Ishikawa (cell line): Measurements from ENCODE around the gene KIF3C.

ENCODE experiments used
- CEBPB ChIP-seq: IDR thresholded peaks from 2 replicates; pipeline ENCODE4 v1.6.1; 2012
- CREB1 ChIP-seq: IDR thresholded peaks from 2 replicates; pipeline ENCODE4 v1.6.1; 2012; ENCODE audit warnings: low read depth
- EGR1 ChIP-seq: IDR thresholded peaks from 2 replicates; pipeline ENCODE4 v1.6.1; 2012
- EP300 ChIP-seq: IDR thresholded peaks from 2 replicates; pipeline ENCODE4 v1.6.1; 2012; ENCODE audit warnings: borderline replicate concordance
- FOXM1 ChIP-seq: IDR thresholded peaks from 2 replicates; pipeline ENCODE4 v1.6.1; 2012; ENCODE audit warnings: low read depth, borderline replicate concordance
- MAX ChIP-seq: IDR thresholded peaks from 2 replicates; pipeline ENCODE4 v1.6.1; 2012
- NFIC ChIP-seq: IDR thresholded peaks from 2 replicates; pipeline ENCODE4 v1.6.1; 2012
- RAD21 ChIP-seq: IDR thresholded peaks from 2 replicates; pipeline ENCODE4 v1.6.1; 2012; ENCODE audit warnings: low read depth
- REST ChIP-seq: IDR thresholded peaks from 2 replicates; pipeline ENCODE4 v1.6.1; 2012; ENCODE audit warnings: low read depth, mild to moderate bottlenecking
- TAF1 ChIP-seq: IDR thresholded peaks from 2 replicates; pipeline ENCODE4 v1.6.1; 2012; ENCODE audit warnings: low read depth, mild to moderate bottlenecking
- TCF12 ChIP-seq: IDR thresholded peaks from 2 replicates; pipeline ENCODE4 v1.6.1; 2012; ENCODE audit warnings: low read depth
- TEAD4 ChIP-seq: IDR thresholded peaks from 2 replicates; pipeline ENCODE4 v1.6.1; 2012
- USF1 ChIP-seq: IDR thresholded peaks from 2 replicates; pipeline ENCODE4 v1.6.1; 2012
- YY1 ChIP-seq: IDR thresholded peaks from 2 replicates; pipeline ENCODE4 v1.6.1; 2012; ENCODE audit warnings: low read depth
- ZBTB7A ChIP-seq: IDR thresholded peaks from 2 replicates; pipeline ENCODE4 v1.6.1; 2012; ENCODE audit warnings: low read depth

Gene KIF3C

GRCh38 chr2:25982273-25982967 lies at the start of gene KIF3C:
Gene KIF3C (minus strand): TSS chr2:25982497. CDS start chr2:25981917, 580 bp downstream.
- TF ChIP-seq FOXM1 (no peak), ZBTB7A (0 out of 2 replicates have a peak, but pooled peaks have one; percentile 18), YY1 (peak; percentile 49; the same call in 1 of the 2 replicates), NFIC (no peak), MAX (0 out of 2 replicates have a peak, but pooled peaks have one; percentile 20), TAF1 (peak; percentile 46; the same call in 1 of the 2 replicates), USF1 (no peak)

- no peak for TF ChIP-seq CREB1
These were observed 43.2 kb upstream of the KIF3C start for GRCh38 chr2:26025509-26025908.

- TF ChIP-seq TCF12 (no peak), EGR1 (no peak), NFIC (no peak), TEAD4 (no peak), RAD21 (no peak), MAX (no peak), EP300 (no peak), FOXM1 (no peak), YY1 (no peak), CREB1 (no peak), CEBPB (no peak), ZBTB7A (no peak)
These were observed 42.0 kb upstream of the KIF3C start for GRCh38 chr2:26024260-26024659.

GRCh38 chr2:26020231-26020640 lies 37.9 kb upstream of the KIF3C start:
- TF ChIP-seq FOXM1 (no peak), TEAD4 (no peak), YY1 (no peak), MAX (no peak), EP300 (no peak), TCF12 (no peak), TAF1 (no peak), NFIC (no peak), RAD21 (no peak), CEBPB (no peak), ZBTB7A (no peak), CREB1 (no peak), USF1 (no peak), EGR1 (no peak)

DNA sequence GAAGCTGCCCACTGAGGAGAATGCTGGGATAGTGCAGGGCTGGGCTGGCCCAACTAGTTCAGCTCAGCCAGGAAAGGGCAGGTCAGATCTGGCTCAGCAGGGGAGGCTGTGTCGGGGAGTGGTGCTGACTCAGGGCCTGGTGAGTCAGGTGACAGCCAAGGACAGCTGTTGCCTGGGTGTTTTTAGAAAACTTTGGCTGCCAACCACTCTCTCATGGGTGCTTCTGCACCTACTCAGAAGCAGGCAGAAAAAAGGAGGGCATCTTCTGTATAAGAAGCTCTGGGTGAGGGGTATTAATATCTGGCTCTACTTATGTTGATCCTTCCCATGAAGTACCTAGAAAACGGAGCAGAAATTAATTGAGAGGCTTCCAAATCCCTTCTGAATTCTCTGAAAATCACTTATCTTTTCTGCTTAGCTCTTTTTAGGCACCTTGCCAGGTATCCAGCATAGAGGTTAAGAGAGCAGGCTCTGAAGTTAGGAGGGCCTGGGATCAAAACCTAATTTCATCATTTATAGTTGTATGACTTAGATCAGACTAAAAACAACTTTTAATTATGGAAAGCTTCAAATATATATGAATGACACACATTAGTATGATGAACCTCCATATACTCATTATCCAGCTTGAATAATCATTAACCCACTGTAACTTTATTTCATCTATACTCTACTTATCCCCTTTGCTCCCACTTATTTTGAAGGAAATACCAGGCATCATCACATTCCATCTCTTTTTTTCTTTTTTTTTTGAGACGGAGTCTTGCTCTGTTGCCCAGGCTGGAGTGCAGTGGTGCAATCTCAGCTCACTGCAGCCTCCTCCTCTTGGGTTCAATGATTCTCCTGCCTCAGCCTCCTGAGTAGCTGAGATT lies 36.1 kb upstream of the KIF3C start:
- no peak for TF ChIP-seq MAX
- peak; percentile 72 for TF ChIP-seq NFIC
- peak; percentile 90 for TF ChIP-seq USF1
- peak; percentile 75 for TF ChIP-seq TCF12
- peak; percentile 38; the same call in 1 of the 2 replicates for TF ChIP-seq TEAD4
- TF ChIP-seq FOXM1: no peak
- TF ChIP-seq EP300: peak; percentile 55

DNA sequence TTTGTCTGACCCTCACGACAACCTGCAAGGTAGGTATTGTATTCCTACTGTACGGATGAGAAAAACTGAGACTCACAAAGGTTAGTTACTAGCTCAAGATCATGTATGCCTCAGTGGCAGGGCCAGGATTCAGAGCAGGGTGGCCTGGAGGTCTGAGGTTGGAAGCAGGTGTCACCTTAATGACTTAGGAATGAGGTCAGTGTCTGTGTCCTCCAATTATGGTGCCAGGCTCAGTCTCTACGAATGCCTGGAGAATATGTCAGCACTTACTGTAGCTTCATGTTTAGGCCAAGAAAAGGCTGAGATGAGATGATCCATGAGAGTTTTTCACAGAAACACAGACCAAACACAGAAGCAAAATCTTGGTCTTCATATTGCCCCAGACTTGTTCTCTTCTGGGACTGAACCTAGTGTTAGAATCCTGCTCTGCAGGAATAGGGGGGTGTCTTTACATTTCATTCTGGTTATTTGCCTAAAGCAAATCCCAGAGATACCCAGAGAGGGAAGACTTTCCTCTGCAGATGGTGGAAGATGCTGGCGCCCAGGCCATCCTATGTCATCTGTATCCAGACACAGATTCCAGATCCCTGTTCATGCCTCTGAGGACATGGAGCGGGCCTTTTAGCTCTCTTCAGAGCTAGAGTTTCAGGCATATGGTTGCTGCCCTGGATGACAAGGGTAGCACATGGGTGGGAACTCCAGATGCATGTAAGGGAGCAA lies 35.3 kb upstream of the KIF3C start:
- no peak for TF ChIP-seq CREB1
- no peak for TF ChIP-seq EGR1
- no peak for TF ChIP-seq TCF12
- TF ChIP-seq USF1: no peak
- TF ChIP-seq ZBTB7A: no peak
- no peak for TF ChIP-seq REST
- no peak for TF ChIP-seq TAF1
- no peak for TF ChIP-seq NFIC
- no peak for TF ChIP-seq EP300
- no peak for TF ChIP-seq CEBPB
- TF ChIP-seq FOXM1: no peak
- TF ChIP-seq TEAD4: no peak
